Fibroblast of the aortic adventitia (primary cell): ENCODE measurements around the gene PEX11A. TPM values are rescaled to one million over a fixed set of nuclear protein-coding genes. Genes with fewer than 3 reads are reported as not detected.

Source experiments
- DNase-seq: peaks from one replicate; pipeline ENCODE4 v3.0.0-alpha.2; 2010; ENCODE audit warnings: low read depth
- H3K4me3 ChIP-seq: 2 replicates; pipeline ENCODE4 v1.5.1; 2011; ENCODE audit warnings: low read depth, mild to moderate bottlenecking, control low read depth, low read length, moderate library complexity
- total RNA-seq: library from RNA; depleted of rRNA; stranded (reverse); fragments of >200 nt; gene quantifications from 2 replicates; pipeline ENCODE4 v1.2.3, GENCODE V29; 2012; ENCODE audit warnings: low replicate concordance
- TF ChIP-seq, protein P1 (sequence below): IDR thresholded peaks from 2 replicates; pipeline ENCODE4 v1.5.1; 2011; ENCODE audit warnings: mild to moderate bottlenecking, low read length, control low read depth, inconsistent platforms; ENCODE audit not compliant: insufficient read depth

The PEX11A gene
- total RNA-seq, 1 donor: 8.7 TPM

- TF ChIP-seq, protein P1, sequence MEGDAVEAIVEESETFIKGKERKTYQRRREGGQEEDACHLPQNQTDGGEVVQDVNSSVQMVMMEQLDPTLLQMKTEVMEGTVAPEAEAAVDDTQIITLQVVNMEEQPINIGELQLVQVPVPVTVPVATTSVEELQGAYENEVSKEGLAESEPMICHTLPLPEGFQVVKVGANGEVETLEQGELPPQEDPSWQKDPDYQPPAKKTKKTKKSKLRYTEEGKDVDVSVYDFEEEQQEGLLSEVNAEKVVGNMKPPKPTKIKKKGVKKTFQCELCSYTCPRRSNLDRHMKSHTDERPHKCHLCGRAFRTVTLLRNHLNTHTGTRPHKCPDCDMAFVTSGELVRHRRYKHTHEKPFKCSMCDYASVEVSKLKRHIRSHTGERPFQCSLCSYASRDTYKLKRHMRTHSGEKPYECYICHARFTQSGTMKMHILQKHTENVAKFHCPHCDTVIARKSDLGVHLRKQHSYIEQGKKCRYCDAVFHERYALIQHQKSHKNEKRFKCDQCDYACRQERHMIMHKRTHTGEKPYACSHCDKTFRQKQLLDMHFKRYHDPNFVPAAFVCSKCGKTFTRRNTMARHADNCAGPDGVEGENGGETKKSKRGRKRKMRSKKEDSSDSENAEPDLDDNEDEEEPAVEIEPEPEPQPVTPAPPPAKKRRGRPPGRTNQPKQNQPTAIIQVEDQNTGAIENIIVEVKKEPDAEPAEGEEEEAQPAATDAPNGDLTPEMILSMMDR: no peak
- no peak overlapping the region for H3K4me3 ChIP-seq
- DNase-seq: no peak
These were observed 34.5 kb upstream of the PEX11A start for GRCh38 chr15:89725064-89725463.

DNA sequence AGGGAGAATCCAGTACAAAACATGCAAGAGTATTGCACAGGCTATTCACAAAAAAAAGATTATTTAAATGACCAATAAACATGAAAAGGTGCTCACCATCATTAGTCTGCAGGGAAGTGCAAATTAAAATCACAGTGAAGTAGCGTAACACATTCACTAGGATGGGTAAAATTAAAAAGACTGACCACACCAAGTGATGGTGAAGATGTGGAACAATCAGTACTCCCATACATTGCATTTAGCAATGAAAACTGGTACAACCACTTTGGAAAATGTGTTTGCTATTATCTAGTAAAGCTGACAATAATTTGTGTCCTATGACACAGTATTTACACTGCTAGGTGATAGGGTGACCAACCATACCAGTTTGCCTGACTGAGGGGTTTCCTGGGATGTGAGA lies 34.1 kb upstream of the PEX11A start:
- H3K4me3 ChIP-seq: no peak overlapping the region
- TF ChIP-seq, protein P1: no peak
- DNase-seq: no peak

GRCh38 chr15:89723031-89723430 lies 32.5 kb upstream of the PEX11A start:
- DNase-seq: no peak

GRCh38 chr15:89714775-89715174 lies 24.2 kb upstream of the PEX11A start:
- DNase-seq: peak; percentile 25
- TF ChIP-seq, protein P1: no peak
- no peak overlapping the region for H3K4me3 ChIP-seq

More at GRCh38 chr15:89723031-89723430, 32.5 kb upstream of the PEX11A start:
- TF ChIP-seq, protein P1: no peak
- no peak overlapping the region for H3K4me3 ChIP-seq

- H3K4me3 ChIP-seq: no peak overlapping the region
- DNase-seq: no peak
- TF ChIP-seq, protein P1: no peak
These were observed 17.0 kb upstream of the PEX11A start for GRCh38 chr15:89707577-89707976.

DNA sequence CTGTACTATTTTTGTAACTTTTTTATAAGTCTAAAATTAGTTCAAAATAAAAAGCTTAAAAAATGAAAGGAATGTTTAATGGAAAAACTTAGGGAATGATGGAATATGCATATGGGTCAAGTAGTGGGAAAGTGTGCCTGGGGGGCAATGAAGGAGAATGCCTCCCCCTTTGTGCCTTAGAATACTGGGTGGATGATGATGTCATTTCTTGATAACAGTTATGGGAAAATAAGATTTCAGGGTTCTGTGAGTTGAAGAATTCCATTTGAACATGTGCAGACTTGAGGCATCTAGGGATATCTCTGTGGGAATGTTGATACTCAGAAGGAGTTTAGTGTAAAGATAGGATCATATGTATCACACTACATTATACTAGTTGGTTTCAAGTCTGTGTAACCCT lies 13.9 kb upstream of the PEX11A start:
- TF ChIP-seq, protein P1: no peak
- peak; percentile 49 for DNase-seq

DNA sequence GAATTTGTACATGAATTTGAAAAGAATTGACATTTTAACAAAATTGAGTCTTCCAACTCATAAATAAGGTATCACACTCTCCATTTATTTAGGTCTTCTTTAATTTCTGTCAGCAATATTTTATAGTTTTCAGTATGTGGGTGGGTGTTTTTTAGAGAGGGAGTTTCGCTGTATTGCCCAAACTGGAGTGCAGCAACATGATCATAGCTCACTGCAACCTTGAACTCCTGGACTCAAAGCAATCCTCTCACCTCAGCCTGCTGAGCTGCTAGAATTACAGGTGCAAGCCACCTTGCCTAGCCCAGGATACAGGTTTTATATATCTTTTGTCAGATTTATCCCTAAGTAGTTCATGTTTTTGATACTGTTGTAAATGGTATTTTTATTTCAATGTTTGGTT lies 4.6 kb upstream of the PEX11A start:
- TF ChIP-seq, protein P1: no peak
- DNase-seq: no peak
- H3K4me3 ChIP-seq: no peak overlapping the region

More for the DNA sequence above, 13.9 kb upstream of the PEX11A start:
- H3K4me3 ChIP-seq: no peak overlapping the region
